Right lobe of liver (tissue), 6 donors: ENCODE data around the gene TOM1L2. TPM values are rescaled to one million over a fixed set of nuclear protein-coding genes. Genes with fewer than 3 reads are reported as not detected.

Source experiments
- ATAC-seq, 4 donors: fragments of 200-7000 bp; cut with Tn5 transposase; one replicate each; pipeline ENCODE4 v1.9.1; 2020; ENCODE audit warnings: mild to moderate bottlenecking in 4 of 4, moderate library complexity in 4 of 4
- DNase-seq, 3 donors: peaks; one replicate each; pipeline ENCODE4 v3.0.0-alpha.2; 2020
- H3K27ac ChIP-seq, 3 donors: fragments of 200-600 bp; one replicate each; pipeline ENCODE4 v1.8.0; 2022
- H3K27me3 ChIP-seq, 2 donors: fragments of 200-600 bp; one replicate each; pipeline ENCODE4 v1.8.0; 2022
- H3K36me3 ChIP-seq, 4 donors: fragments of 200-600 bp; sonication (generic) in 1 of 4; one replicate each; pipeline versions ENCODE4 v1.5.1 to v1.8.0; 2017 to 2022; ENCODE audit warnings: control low read depth in 1 of 4
- H3K4me1 ChIP-seq, 4 donors: fragments of 200-600 bp; sonication (generic) in 1 of 4; one replicate each; pipeline versions ENCODE4 v1.5.1 to v1.8.0; 2017 to 2022; ENCODE audit warnings: control low read depth in 1 of 4
- H3K4me3 ChIP-seq, 3 donors: fragments of 200-600 bp; one replicate each; pipeline ENCODE4 v1.8.0; 2022
- H3K9me3 ChIP-seq, 4 donors: fragments of 200-600 bp; sonication (generic) in 1 of 4; one replicate each; pipeline versions ENCODE4 v1.5.1 to v1.8.0; 2017 to 2022; ENCODE audit warnings: control low read depth in 1 of 4
- CTCF ChIP-seq, 4 donors: fragments of 200-600 bp in 3 of 4; fragments of 450-650 bp in 1 of 4; IDR thresholded peaks; one replicate each; pipeline versions ENCODE4 v1.5.1 to v1.8.0; 2016 to 2022; ENCODE audit warnings: antibody characterized with exemption in 4 of 4, mild to moderate bottlenecking in 2 of 4
- POLR2A ChIP-seq: fragments of 450-650 bp; IDR thresholded peaks from one replicate; pipeline ENCODE4 v1.6.1; 2017; ENCODE audit warnings: antibody characterized with exemption, mild to moderate bottlenecking
- WGBS: methylation state at CpG from one replicate; pipeline ENCODE4 v1.1.6; 2018; ENCODE audit warnings: low coverage, low lambda C conversion rate; ENCODE audit not compliant: insufficient coverage; ENCODE audit errors: missing lambda C conversion rate; 5-methylcytosine and 5-hydroxymethylcytosine counted together
- intact Hi-C, 2 donors: fragments of 100-400 bp; cut with DNase I; formaldehyde crosslinking; loops; one replicate each; pipeline versions ENCODE4 v1.11.2 to v1.14.1; 2022
- total RNA-seq, 6 experiments: library from RNA; depleted of rRNA in 2 of 6; stranded (reverse); fragments of >200 nt in 2 of 6; fragmentation: NEBNext Ultra II Directional in 3 of 6; extraction: Animal tissue kit (Norgen Biotek cat#: 25700) in 3 of 6; gene quantifications; one replicate each; pipeline versions ENCODE4 v1.1.0 to v1.2.4, GENCODE V29; 2016 to 2023
- donor health status: DM: no; HTN: yes; CAD: no.
- donor health status: DM: no; HTN: no; CAD: no.
- donor health status: DM: no; HTN: no; CAD: no.
- donor health status: DM: no; HTN: yes; CAD: no.
- donor health status: DM: no; HTN: yes; CAD: no.

TOM1L2 gene
- total RNA-seq, 6 experiments from 2014 or later = 13.5 to 21.2 (median 16.0) TPM

- Histone ChIP-seq H3K9me3 (no peaks in the 10 kb centered on the region), H3K36me3 (peaks cover 3 to 55% (median 25%) of the 10 kb centered on the region in 4 donors), H3K27ac (peak overlapping the region; percentile 15 to 84 (median 43)), H3K27me3 (no peaks in the 10 kb centered on the region), H3K4me3 (peak overlapping the region in 1 of 3 donors; percentile 70), H3K4me1 (peaks cover 0 to 70% (median 19%) of the 10 kb centered on the region in 4 donors)
- peak; percentile 24 for TF ChIP-seq POLR2A
- TF ChIP-seq CTCF (IDR thresholded peaks at IDR 0.05) = no peak
- DNase-seq = peak; percentile 87 to 91 (median 87)
- WGBS = no CpG with 5 or more reads among the region's 12 CpGs
- ATAC-seq = peak; percentile 31 to 53 (median 36)
- intact Hi-C loops = loop anchor here in 1 of 2 donors (5.0 kb wide), 1 partner anchor 43 kb away; no protein-coding TSS in a partner anchor
Observed at GRCh38 chr17:17819561-17819995, 152.6 kb downstream of the TOM1L2 start.

- DNase-seq (no peak), ATAC-seq (no peak)
- Histone ChIP-seq H3K36me3 (peaks cover 3 to 60% (median 27%) of the 10 kb centered on the region in 4 donors), H3K27ac (peak overlapping the region in 2 of 3 donors; percentile 43 to 84), H3K9me3 (no peaks in the 10 kb centered on the region), H3K4me1 (peaks cover 0 to 69% (median 18%) of the 10 kb centered on the region in 4 donors), H3K4me3 (no peak overlapping the region), H3K27me3 (no peaks in the 10 kb centered on the region)
- 0% methylated on average over 1 of the region's 12 CpGs for WGBS
- intact Hi-C loops = loop anchor here in 1 of 2 donors (5.0 kb wide), 1 partner anchor 43 kb away; no protein-coding TSS in a partner anchor
- TF ChIP-seq CTCF (IDR thresholded peaks at IDR 0.05) = no peak
- TF ChIP-seq POLR2A = no peak
Observed at GRCh38 chr17:17819111-17819510, 153.1 kb downstream of the TOM1L2 start.

GRCh38 chr17:17818088-17818526 is 154.1 kb downstream of the TOM1L2 start:
- no peaks in the 10 kb centered on the region for H3K27me3 ChIP-seq
- intact Hi-C loops = loop anchor here in 1 of 2 donors (5.0 kb wide), 1 partner anchor 44 kb away; no protein-coding TSS in a partner anchor
- H3K36me3 ChIP-seq = peaks cover 7 to 70% (median 28%) of the 10 kb centered on the region in 4 donors
- ATAC-seq (peak; percentile 4 to 36 (median 16)), DNase-seq (no peak)
- H3K9me3 ChIP-seq = no peaks in the 10 kb centered on the region
- peak overlapping the region in 1 of 3 donors; percentile 29 for H3K27ac ChIP-seq
- peaks cover 0 to 74% (median 21%) of the 10 kb centered on the region in 4 donors for H3K4me1 ChIP-seq
- 33% methylated on average over 3 of the region's 10 CpGs for WGBS
- no peak overlapping the region for H3K4me3 ChIP-seq
- TF ChIP-seq POLR2A (no peak), CTCF (IDR thresholded peaks at IDR 0.05) (no peak)

- DNase-seq = no peak
- Histone ChIP-seq H3K27ac (peak overlapping the region in 1 of 3 donors; percentile 29), H3K9me3 (no peaks in the 10 kb centered on the region), H3K4me1 (peaks cover 0 to 79% (median 23%) of the 10 kb centered on the region in 4 donors), H3K4me3 (no peak overlapping the region), H3K27me3 (no peaks in the 10 kb centered on the region), H3K36me3 (peaks cover 7 to 75% (median 30%) of the 10 kb centered on the region in 4 donors)
- ATAC-seq = no peak
- TF ChIP-seq POLR2A = no peak
- no peak for TF ChIP-seq CTCF (IDR thresholded peaks at IDR 0.05)
- WGBS = no CpG with 5 or more reads among the region's 10 CpGs
- intact Hi-C loops = loop anchor here in 1 of 2 donors (5.0 kb wide), 1 partner anchor 45 kb away; no protein-coding TSS in a partner anchor
Observed at GRCh38 chr17:17817552-17817947, 154.7 kb downstream of the TOM1L2 start.
